Common myeloid progenitor, CD34-positive (primary cell): ENCODE data around the gene CFAP58.

Source experiments
- CTCF ChIA-PET: fragments of 350-600 bp; sonication (Branson Sonifier 250); formaldehyde crosslinking; loops from one replicate; lab custom pipeline; 2021; ENCODE audit warnings: antibody characterized with exemption; lab: Charles Lee
- POLR2A ChIA-PET: fragments of 350-600 bp; sonication (Branson Sonifier 250); formaldehyde crosslinking; loops from one replicate; lab custom pipeline; 2021; ENCODE audit warnings: antibody characterized with exemption; lab: Charles Lee
- DNase-seq, 3 donors: peaks; one replicate each; pipeline versions ENCODE4 v3.0.0 to v3.0.0-alpha.2; 2013
- H3K27ac ChIP-seq, 2 experiments: 1 replicate in 1 of 2; 2 replicates in 1 of 2; pipeline ENCODE4 v1.7.0; 2013; ENCODE audit warnings: inconsistent platforms in 2 of 2, low read length in 2 of 2, mild to moderate bottlenecking in 2 of 2, low read depth in 1 of 2, moderate library complexity in 1 of 2; ENCODE audit not compliant: severe bottlenecking in 2 of 2, insufficient read depth in 1 of 2, poor library complexity in 1 of 2
- H3K27me3 ChIP-seq, 5 experiments: replicated peaks in 2 of 5; 1 replicate in 3 of 5; 2 replicates in 2 of 5; pipeline versions ENCODE4 v1.6.1 to v1.7.0; 2013; ENCODE audit warnings: low read length in 4 of 5, mild to moderate bottlenecking in 2 of 5, moderate library complexity in 2 of 5, inconsistent platforms in 1 of 5; ENCODE audit not compliant: insufficient read depth in 5 of 5, control insufficient read depth in 4 of 5
- H3K36me3 ChIP-seq, 4 experiments: 1 replicate in 2 of 4; 2 replicates in 2 of 4; pipeline versions ENCODE4 v1.6.1 to v1.7.0; 2013; ENCODE audit warnings: low read length in 3 of 4, control low read depth in 1 of 4, mild to moderate bottlenecking in 1 of 4; ENCODE audit not compliant: control insufficient read depth in 4 of 4, insufficient read depth in 4 of 4
- H3K4me1 ChIP-seq, 4 experiments: 1 replicate in 3 of 4; 2 replicates in 1 of 4; pipeline versions ENCODE4 v1.6.1 to v1.7.1; 2013; ENCODE audit warnings: low read length in 3 of 4, mild to moderate bottlenecking in 3 of 4, control low read depth in 1 of 4, inconsistent platforms in 1 of 4, moderate library complexity in 1 of 4; ENCODE audit not compliant: control insufficient read depth in 4 of 4, insufficient read depth in 4 of 4; ENCODE audit errors: control extremely low read depth in 1 of 4
- H3K4me3 ChIP-seq, 7 experiments: 1 replicate in 4 of 7; 2 replicates in 3 of 7; pipeline versions ENCODE4 v1.5.1 to v1.7.0; 2013; ENCODE audit warnings: mild to moderate bottlenecking in 7 of 7, low read length in 6 of 7, moderate library complexity in 6 of 7, inconsistent platforms in 2 of 7, low read depth in 2 of 7, control low read depth in 1 of 7; ENCODE audit not compliant: insufficient read depth in 4 of 7, control insufficient read depth in 1 of 7; ENCODE audit errors: extremely low read depth in 1 of 7
- H3K9me3 ChIP-seq, 5 experiments: 1 replicate in 4 of 5; 2 replicates in 1 of 5; pipeline versions ENCODE4 v1.6.1 to v1.7.1; 2013; ENCODE audit warnings: low read length in 4 of 5, mild to moderate bottlenecking in 2 of 5, inconsistent platforms in 1 of 5, low read depth in 1 of 5, moderate library complexity in 1 of 5; ENCODE audit not compliant: control insufficient read depth in 4 of 5, insufficient read depth in 2 of 5; ENCODE audit errors: control extremely low read depth in 1 of 5
- WGBS: methylation state at CpG from one replicate; pipeline ENCODE4 v1.1.5; 2013; ENCODE audit not compliant: insufficient coverage; 5-methylcytosine and 5-hydroxymethylcytosine counted together

The CFAP58 gene

DNA sequence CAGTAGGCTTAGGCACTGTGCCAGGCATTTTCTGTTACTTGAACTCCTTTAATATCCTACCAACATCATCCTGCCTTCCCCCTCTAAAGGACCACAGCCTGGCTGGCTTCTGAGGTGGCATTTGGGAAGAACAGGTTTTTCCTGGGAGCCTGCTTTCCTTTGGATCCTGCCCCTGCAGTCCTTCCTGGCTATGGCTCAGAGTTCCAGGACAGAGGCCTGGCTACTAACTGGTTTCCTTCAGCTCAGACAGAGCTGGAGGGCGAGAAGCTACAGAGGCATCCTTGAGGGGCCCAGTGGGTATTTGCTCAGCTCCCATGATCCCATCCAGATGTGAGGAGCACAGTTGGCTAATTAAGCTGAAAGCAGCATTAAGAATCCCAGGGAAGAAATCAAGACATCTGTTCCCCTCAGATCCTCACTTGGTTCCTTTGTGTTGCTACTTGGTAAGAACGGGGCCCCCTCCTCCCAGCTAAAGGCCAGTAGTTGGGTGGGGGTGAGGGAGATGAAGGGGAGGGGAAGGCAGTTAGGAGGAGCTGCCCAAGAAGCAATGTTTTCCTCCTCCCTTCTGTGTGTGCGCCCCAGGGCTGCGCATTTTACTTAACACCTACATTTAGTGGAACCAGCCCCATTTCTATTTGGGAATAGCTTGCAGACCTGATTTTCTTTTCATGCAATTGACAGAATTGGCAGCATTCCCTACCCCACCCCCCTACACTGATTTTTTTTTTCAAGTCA, 144.9 kb downstream of the CFAP58 start:
- Histone ChIP-seq H3K27ac (no peak overlapping the region), H3K4me1 (no peaks in the 10 kb centered on the region), H3K27me3 (no peaks in the 10 kb centered on the region), H3K9me3 (no peaks in the 10 kb centered on the region), H3K36me3 (no peaks in the 10 kb centered on the region), H3K4me3 (no peak overlapping the region)
- ChIA-PET CTCF (interaction anchor here (1.5 kb wide), 1 partner anchor 11 kb away, joined by 4 read pairs; no protein-coding TSS in a partner anchor), POLR2A (no interaction called here)
- DNase-seq: no peak
- WGBS: 97% methylated on average over 3 of the region's 4 CpGs

DNA sequence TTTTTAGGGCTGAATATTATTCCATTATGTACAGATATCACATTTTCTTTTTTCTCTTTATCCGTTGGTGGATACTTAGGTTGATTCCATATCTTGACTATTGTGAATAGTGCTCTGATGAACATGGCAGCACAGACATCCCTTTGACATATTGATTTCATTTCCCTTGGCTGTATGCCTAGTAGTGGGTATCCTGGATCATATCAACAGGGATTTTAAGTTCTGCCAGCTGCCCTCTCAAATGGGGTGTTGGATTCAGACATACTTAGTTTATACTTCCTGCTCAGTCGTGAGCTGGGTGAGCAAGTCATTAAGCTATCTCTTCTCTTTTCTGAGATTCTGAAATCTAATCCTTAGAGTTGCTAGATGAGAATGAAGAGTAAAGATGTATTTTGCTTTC, 147.8 kb downstream of the CFAP58 start:
- no peak for DNase-seq
- Histone ChIP-seq H3K9me3 (no peaks in the 10 kb centered on the region), H3K4me3 (no peak overlapping the region), H3K27me3 (no peaks in the 10 kb centered on the region), H3K4me1 (no peaks in the 10 kb centered on the region), H3K36me3 (no peaks in the 10 kb centered on the region), H3K27ac (no peak overlapping the region)
- no CpG with 5 or more reads among the region's 2 CpGs for WGBS
- ChIA-PET POLR2A (no interaction called here), CTCF (no interaction called here)

DNA sequence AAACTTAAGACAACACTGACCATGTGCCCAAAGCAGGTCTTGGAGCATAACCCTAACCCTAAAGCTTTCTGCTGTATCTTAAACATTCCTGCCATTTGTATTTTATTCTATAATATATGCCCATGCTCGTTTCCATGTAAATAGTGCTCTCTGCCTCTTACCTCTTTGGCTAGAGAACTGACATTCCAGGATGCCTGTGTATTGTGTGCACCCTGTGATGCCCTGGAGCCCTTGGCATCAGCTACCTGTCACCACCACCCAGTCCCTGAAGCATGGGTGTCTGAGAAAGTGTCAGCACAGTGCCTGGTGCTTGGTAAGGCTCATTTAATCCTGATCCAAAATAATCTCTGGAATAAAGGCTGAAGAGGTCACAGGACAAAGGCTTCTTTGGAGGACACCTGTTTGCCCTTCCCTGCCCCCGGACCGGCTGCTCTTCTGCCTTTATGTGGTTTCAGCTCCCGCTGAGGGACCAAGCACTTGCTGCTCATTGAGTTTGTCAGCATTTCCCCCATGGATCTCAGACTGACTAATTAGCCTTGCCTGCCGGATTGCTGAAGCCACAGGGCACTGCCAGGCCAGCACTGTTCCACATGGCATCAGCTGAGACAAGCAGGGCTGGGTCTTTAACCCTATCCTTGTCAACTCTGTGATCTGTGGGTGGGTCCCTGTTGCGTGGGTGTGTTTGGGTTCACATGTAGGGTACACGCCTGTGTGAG, 148.4 kb downstream of the CFAP58 start:
- ChIA-PET CTCF (interaction anchor here (1.3 kb wide), 1 partner anchor 32 kb away, joined by 3 read pairs; no protein-coding TSS in a partner anchor), POLR2A (interaction anchor here (0.6 kb wide), 1 partner anchor 45 kb away, joined by 3 read pairs; no protein-coding TSS in a partner anchor)
- DNase-seq: no peak
- H3K27me3 ChIP-seq: no peaks in the 10 kb centered on the region
- H3K36me3 ChIP-seq: no peaks in the 10 kb centered on the region
- no peak overlapping the region for H3K4me3 ChIP-seq
- no peaks in the 10 kb centered on the region for H3K4me1 ChIP-seq
- no peak overlapping the region for H3K27ac ChIP-seq
- WGBS: 98% methylated on average over 4 of the region's 7 CpGs
- no peaks in the 10 kb centered on the region for H3K9me3 ChIP-seq

DNA sequence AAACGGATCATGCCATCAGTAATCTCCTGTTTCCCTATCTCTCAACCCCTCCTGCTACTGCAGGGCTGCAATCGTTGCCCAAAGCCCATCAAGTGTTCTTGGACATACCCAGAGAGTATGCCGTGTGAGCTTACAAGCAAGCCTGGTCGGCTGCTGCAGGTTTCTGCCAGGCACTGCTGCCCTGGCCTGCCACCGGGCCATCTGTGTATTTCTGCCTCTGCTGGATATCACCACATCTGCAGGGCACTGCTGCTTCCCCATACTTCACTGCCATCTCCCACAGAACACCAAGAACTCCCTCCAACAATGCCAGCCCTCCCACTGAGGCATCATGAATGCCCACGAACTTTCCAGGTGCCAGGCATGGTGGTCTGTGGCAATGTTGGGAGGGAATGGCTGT, 149.3 kb downstream of the CFAP58 start:
- ChIA-PET CTCF (interaction anchor here (1.3 kb wide), 1 partner anchor 33 kb away, joined by 3 read pairs; no protein-coding TSS in a partner anchor), POLR2A (interaction anchor here (0.5 to 0.6 kb wide), 2 partner anchors 19 to 44 kb away, joined by 3 to 4 read pairs; no protein-coding TSS in a partner anchor)
- no peak for DNase-seq
- no peaks in the 10 kb centered on the region for H3K27me3 ChIP-seq
- H3K9me3 ChIP-seq: no peaks in the 10 kb centered on the region
- H3K36me3 ChIP-seq: no peaks in the 10 kb centered on the region
- WGBS: 67% methylated on average over 4 of the region's 6 CpGs
- H3K4me1 ChIP-seq: no peaks in the 10 kb centered on the region
- H3K27ac ChIP-seq: no peak overlapping the region
- H3K4me3 ChIP-seq: no peak overlapping the region
